Measurements from ENCODE around the gene MYOM3. TPM values are rescaled to one million over a fixed set of nuclear protein-coding genes. Genes with fewer than 3 reads are reported as not detected.
"Not testable (repeated sequence)": the region's sequence is repeated elsewhere in the genome, so short reads cannot be mapped to it uniquely, and the experiment has no call there.

Gene MYOM3
- total RNA-seq, 3 donors from 2014 or later (not counting 1 experiment from before 2014, with no cell fraction given) = 0.08 TPM; not detected in 2

DNA sequence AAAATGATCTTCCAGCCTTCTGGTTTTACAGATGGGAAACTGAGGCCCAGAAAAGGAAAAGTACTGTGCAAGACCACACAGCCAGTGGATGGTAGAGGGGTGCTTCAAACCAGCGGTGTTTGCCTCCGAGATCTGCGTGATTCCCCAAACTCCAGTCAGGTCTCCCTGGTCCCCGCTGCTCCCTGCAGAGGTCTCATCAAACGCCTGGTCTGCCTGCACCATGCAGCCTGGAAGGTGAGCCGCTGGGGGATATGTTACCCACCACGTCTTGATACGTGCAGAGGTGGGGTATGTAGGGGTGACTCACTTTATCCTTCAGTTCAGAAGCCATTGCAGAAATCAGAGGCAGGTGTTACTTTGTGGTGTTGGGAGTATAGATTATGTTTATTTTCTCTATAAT lies 56.3 kb downstream of the MYOM3 start:
- Histone ChIP-seq H3K36me3 (ENCODE audit: control insufficient read depth, insufficient read depth, low read length) (no peaks in the 10 kb centered on the region), H3K27ac (ENCODE audit: low read length) (no peak overlapping the region), H3K9me3 (ENCODE audit: control insufficient read depth, insufficient read depth, low read length) (no peaks in the 10 kb centered on the region), H3K4me1 (ENCODE audit: control insufficient read depth, insufficient read depth, low read length) (no peaks in the 10 kb centered on the region), H3K27me3 (ENCODE audit: control insufficient read depth, insufficient read depth, low read length) (no peaks in the 10 kb centered on the region), H3K4me3 (ENCODE audit: low read length) (no peak overlapping the region)
- no peak overlapping the region for H3K27ac Mint-ChIP-seq
- no peak for TF ChIP-seq CTCF (IDR thresholded peaks at IDR 0.05)
- H3K27me3 Mint-ChIP-seq (ENCODE audit: low read depth in 2 of 2) = no peaks in the 10 kb centered on the region
- DNase-seq (no peak), ATAC-seq (no peak)
- H3K9me3 Mint-ChIP-seq = no peaks in the 10 kb centered on the region
- no peaks in the 10 kb centered on the region for H3K36me3 Mint-ChIP-seq
- 79% methylated on average over 8 of the region's 8 CpGs for WGBS (ENCODE audit: insufficient coverage)
- intact Hi-C loops (cut with micrococcal nuclease) = no loop called here
- no peaks in the 10 kb centered on the region for H3K4me1 Mint-ChIP-seq
- no peak overlapping the region for H3K4me3 Mint-ChIP-seq

DNA sequence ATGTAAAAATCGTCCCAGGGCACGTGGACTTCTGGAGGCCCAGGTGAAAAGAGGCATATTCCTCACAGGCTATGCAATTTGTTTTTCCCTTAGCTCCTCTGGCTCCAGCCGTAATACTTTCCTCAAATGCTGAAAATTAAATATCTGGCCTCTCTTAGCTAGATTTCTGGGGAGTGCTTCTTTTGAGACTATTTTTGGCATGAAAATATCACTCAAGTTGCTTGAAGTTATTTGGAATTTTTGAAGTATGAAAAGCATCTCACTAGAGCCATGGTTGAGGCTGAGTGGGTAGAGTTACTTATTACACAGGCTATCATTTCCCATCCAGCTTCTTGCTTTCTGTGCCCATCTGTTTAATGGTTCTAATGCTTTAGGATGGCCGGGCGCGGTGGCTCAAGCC lies 59.7 kb downstream of the MYOM3 start:
- Histone ChIP-seq H3K27ac (ENCODE audit: low read length) (no peak overlapping the region), H3K9me3 (ENCODE audit: control insufficient read depth, insufficient read depth, low read length) (no peaks in the 10 kb centered on the region), H3K4me3 (ENCODE audit: low read length) (no peak overlapping the region), H3K27me3 (ENCODE audit: control insufficient read depth, insufficient read depth, low read length) (peaks cover 2% of the 10 kb centered on the region), H3K36me3 (ENCODE audit: control insufficient read depth, insufficient read depth, low read length) (no peaks in the 10 kb centered on the region), H3K4me1 (ENCODE audit: control insufficient read depth, insufficient read depth, low read length) (no peaks in the 10 kb centered on the region)
- Mint-ChIP-seq H3K4me1 (no peaks in the 10 kb centered on the region), H3K27me3 (ENCODE audit: low read depth in 2 of 2) (no peaks in the 10 kb centered on the region), H3K4me3 (no peak overlapping the region), H3K9me3 (no peaks in the 10 kb centered on the region), H3K27ac (no peak overlapping the region), H3K36me3 (no peaks in the 10 kb centered on the region)
- intact Hi-C loops (cut with micrococcal nuclease) = no loop called here
- DNase-seq (no peak), ATAC-seq (no peak)
- WGBS (ENCODE audit: insufficient coverage) = 83% methylated on average over 6 of the region's 6 CpGs
- no peak for TF ChIP-seq CTCF (IDR thresholded peaks at IDR 0.05)

- Histone ChIP-seq H3K36me3 (ENCODE audit: control insufficient read depth, insufficient read depth, low read length) (no peaks in the 10 kb centered on the region), H3K9me3 (ENCODE audit: control insufficient read depth, insufficient read depth, low read length) (no peaks in the 10 kb centered on the region), H3K27me3 (ENCODE audit: control insufficient read depth, insufficient read depth, low read length) (peaks cover 2% of the 10 kb centered on the region), H3K4me3 (ENCODE audit: low read length) (no peak overlapping the region), H3K4me1 (ENCODE audit: control insufficient read depth, insufficient read depth, low read length) (no peaks in the 10 kb centered on the region), H3K27ac (ENCODE audit: low read length) (no peak overlapping the region)
- no peak for TF ChIP-seq CTCF (IDR thresholded peaks at IDR 0.05)
- H3K4me3 Mint-ChIP-seq = no peak overlapping the region
- DNase-seq (no peak), ATAC-seq (no peak)
- 89% methylated on average over 3 of the region's 7 CpGs for WGBS (ENCODE audit: insufficient coverage)
- H3K9me3 Mint-ChIP-seq = no peaks in the 10 kb centered on the region
- H3K36me3 Mint-ChIP-seq = no peaks in the 10 kb centered on the region
- intact Hi-C loops (cut with micrococcal nuclease) = no loop called here
- no peaks in the 10 kb centered on the region for H3K4me1 Mint-ChIP-seq
- H3K27me3 Mint-ChIP-seq (ENCODE audit: low read depth in 2 of 2) = no peaks in the 10 kb centered on the region
- no peak overlapping the region for H3K27ac Mint-ChIP-seq
These were observed 60.6 kb downstream of the MYOM3 start for GRCh38 chr1:24051206-24051945.

DNA sequence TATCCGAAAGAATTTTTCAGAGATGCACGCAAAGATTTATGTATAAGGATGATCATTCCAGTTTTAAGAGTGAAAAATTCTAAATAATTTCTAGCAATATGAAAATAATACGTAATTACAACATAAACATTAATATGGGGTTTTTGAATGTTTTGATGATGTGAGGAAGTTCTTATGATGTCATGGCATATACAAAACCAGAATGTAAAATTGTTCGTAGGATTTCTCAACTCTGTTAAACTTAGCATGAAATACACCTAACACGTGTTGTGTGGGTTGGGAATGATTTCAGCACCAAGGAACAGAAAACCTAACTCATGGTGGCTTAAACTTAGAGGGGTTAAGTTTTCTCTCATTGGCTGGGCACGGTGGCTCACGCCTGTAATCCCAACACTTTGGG lies 62.2 kb downstream of the MYOM3 start:
- no peak for TF ChIP-seq CTCF (IDR thresholded peaks at IDR 0.05)
- ATAC-seq (no peak), DNase-seq (no peak)
- Histone ChIP-seq H3K36me3 (ENCODE audit: control insufficient read depth, insufficient read depth, low read length) (no peaks in the 10 kb centered on the region), H3K4me1 (ENCODE audit: control insufficient read depth, insufficient read depth, low read length) (no peaks in the 10 kb centered on the region), H3K9me3 (ENCODE audit: control insufficient read depth, insufficient read depth, low read length) (no peaks in the 10 kb centered on the region), H3K4me3 (ENCODE audit: low read length) (no peak overlapping the region), H3K27me3 (ENCODE audit: control insufficient read depth, insufficient read depth, low read length) (peaks cover 2% of the 10 kb centered on the region), H3K27ac (ENCODE audit: low read length) (no peak overlapping the region)
- H3K9me3 Mint-ChIP-seq = no peaks in the 10 kb centered on the region
- no peak overlapping the region for H3K4me3 Mint-ChIP-seq
- H3K27me3 Mint-ChIP-seq (ENCODE audit: low read depth in 2 of 2) = no peaks in the 10 kb centered on the region
- WGBS (ENCODE audit: insufficient coverage) = 88% methylated on average over 2 of the region's 7 CpGs
- H3K27ac Mint-ChIP-seq = no peak overlapping the region
- intact Hi-C loops (cut with micrococcal nuclease) = no loop called here
- no peaks in the 10 kb centered on the region for H3K4me1 Mint-ChIP-seq
- H3K36me3 Mint-ChIP-seq = no peaks in the 10 kb centered on the region

GRCh38 chr1:24048894-24049293 lies 63.0 kb downstream of the MYOM3 start:
- H3K27ac Mint-ChIP-seq; H3K27me3 ChIP-seq (ENCODE audit: control insufficient read depth, insufficient read depth, low read length); DNase-seq; H3K4me3 Mint-ChIP-seq; H3K4me3 ChIP-seq (ENCODE audit: low read length); H3K36me3 Mint-ChIP-seq; intact Hi-C loops (cut with micrococcal nuclease); ATAC-seq; H3K9me3 Mint-ChIP-seq; H3K27me3 Mint-ChIP-seq (ENCODE audit: low read depth in 2 of 2); H3K27ac ChIP-seq (ENCODE audit: low read length); H3K36me3 ChIP-seq (ENCODE audit: control insufficient read depth, insufficient read depth, low read length); H3K4me1 Mint-ChIP-seq; H3K4me1 ChIP-seq (ENCODE audit: control insufficient read depth, insufficient read depth, low read length); H3K9me3 ChIP-seq (ENCODE audit: control insufficient read depth, insufficient read depth, low read length): not testable (repeated sequence)
- WGBS (ENCODE audit: insufficient coverage) = 80% methylated on average over 3 of the region's 4 CpGs
